GM19397 (cell line): ENCODE measurements around the gene CPM.
"Not testable (repeated sequence)": the region's sequence is repeated elsewhere in the genome, so short reads cannot be mapped to it uniquely, and the experiment has no call there.

Source experiments
- ATAC-seq: cut with Tn5 transposase; IDR thresholded peaks from one replicate; pipeline ENCODE4 v1.9.1; 2021; ENCODE audit warnings: mild to moderate bottlenecking, moderate library complexity; ENCODE audit not compliant: unreplicated experiment

Gene CPM

GRCh38 chr12:68854554-68854953, 78.4 kb downstream of the CPM start:
- ATAC-seq: no peak

- ATAC-seq: no peak
Measured at GRCh38 chr12:68854078-68854468, 78.9 kb downstream of the CPM start.

- no peak for ATAC-seq
Measured at GRCh38 chr12:68853396-68854077, 79.4 kb downstream of the CPM start.

GRCh38 chr12:68851592-68852306, 81.2 kb downstream of the CPM start:
- ATAC-seq: no peak

GRCh38 chr12:68850390-68850789, 82.6 kb downstream of the CPM start:
- no peak for ATAC-seq

GRCh38 chr12:68846811-68847210, 86.2 kb downstream of the CPM start:
- no peak for ATAC-seq

GRCh38 chr12:68844788-68845695, 87.9 kb downstream of the CPM start:
- no peak for ATAC-seq

- no peak for ATAC-seq
Measured at GRCh38 chr12:68844318-68844745, 88.6 kb downstream of the CPM start.

GRCh38 chr12:68842784-68843567, 90.0 kb downstream of the CPM start:
- no peak for ATAC-seq

- no peak for ATAC-seq
Measured at GRCh38 chr12:68842123-68842522, 90.8 kb downstream of the CPM start.

- ATAC-seq: no peak
Measured at GRCh38 chr12:68841717-68842116, 91.3 kb downstream of the CPM start.

GRCh38 chr12:68841175-68841574, 91.8 kb downstream of the CPM start:
- ATAC-seq: not testable (repeated sequence)

GRCh38 chr12:68839183-68840147, 93.5 kb downstream of the CPM start:
- ATAC-seq: no peak

GRCh38 chr12:68838046-68838886, 94.7 kb downstream of the CPM start:
- no peak for ATAC-seq

- ATAC-seq: no peak
Measured at GRCh38 chr12:68837215-68837614, 95.8 kb downstream of the CPM start.

- ATAC-seq: no peak
Measured at GRCh38 chr12:68835333-68835908, 97.5 kb downstream of the CPM start.

- ATAC-seq: no peak
Measured at GRCh38 chr12:68833508-68833907, 99.5 kb downstream of the CPM start.

- no peak for ATAC-seq
Measured at GRCh38 chr12:68832504-68832867, 100.5 kb downstream of the CPM start.
